Globus pallidus (tissue), 1 donor: Measurements from ENCODE around the gene PIWIL4.
"Not testable (repeated sequence)": the region's sequence is repeated elsewhere in the genome, so short reads cannot be mapped to it uniquely, and the experiment has no call there.

Source experiments
- DNase-seq: peaks from one replicate; pipeline ENCODE4 v3.0.0-alpha.2; 2015; ENCODE audit warnings: low spot score

The PIWIL4 gene

GRCh38 chr11:94638301-94638901, 71.2 kb downstream of the PIWIL4 start:
- no peak for DNase-seq

DNA sequence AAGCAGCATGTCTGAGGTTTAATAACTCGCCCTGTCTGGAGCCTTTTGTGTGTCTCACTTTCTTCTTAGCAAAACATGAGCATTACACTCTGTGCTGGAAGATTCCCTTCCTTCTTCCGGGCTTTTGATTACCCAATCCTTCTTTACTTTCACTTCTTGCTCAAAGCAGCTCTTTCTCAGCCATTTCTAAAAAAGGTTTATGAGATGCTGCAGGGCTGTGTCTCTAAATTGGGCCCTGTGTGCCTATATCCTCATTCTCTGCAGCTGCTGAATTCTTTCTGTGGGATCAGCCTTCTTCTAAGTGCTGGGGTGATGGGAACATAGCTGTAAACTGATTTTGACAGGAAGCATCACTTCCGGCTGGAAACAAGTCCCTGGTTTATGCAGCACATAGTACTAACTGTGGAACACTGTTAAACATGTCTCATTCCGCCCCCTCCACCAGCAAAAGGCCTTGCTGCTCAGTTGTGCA, 71.8 kb downstream of the PIWIL4 start:
- DNase-seq, result peak; percentile 58

DNA sequence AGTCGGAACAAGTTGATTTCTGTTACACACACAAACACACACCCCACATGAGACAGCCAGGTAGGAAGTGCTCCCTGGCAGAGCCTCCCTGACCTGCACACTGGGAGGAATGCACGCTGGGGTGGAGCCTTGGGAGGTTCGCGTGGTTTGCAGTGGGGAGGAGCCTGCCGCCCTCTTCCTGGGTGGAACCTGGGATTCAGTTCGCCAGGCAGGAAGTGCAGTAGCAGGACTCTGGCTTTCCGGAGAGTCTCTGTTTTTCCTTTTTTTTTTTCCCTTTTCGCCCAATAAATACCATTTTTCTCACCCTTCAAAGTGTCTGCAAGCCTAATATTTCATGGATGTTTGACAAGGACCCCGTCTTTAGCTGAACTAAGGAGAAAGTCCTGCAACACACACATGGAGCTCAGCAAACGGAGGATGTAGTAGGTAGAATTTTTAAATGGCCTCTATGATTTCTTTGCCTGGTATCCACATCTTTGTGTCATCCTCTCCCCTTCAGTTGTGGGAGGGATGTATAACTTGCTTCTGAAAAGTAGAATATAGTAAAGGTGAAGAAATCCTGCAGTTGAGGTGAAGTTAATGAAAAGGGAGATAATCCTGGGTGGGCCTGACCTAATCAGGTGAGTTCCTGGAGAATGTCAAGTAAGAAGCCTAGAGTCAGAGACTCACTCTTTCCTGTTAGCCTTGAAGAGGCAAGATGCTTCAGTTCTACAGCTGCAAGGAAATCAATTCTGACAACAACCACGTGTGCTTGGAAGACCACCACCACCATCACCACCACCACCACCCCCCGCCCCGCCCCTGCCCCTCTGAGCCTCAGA, 72.9 kb downstream of the PIWIL4 start:
- DNase-seq, result no peak

DNA sequence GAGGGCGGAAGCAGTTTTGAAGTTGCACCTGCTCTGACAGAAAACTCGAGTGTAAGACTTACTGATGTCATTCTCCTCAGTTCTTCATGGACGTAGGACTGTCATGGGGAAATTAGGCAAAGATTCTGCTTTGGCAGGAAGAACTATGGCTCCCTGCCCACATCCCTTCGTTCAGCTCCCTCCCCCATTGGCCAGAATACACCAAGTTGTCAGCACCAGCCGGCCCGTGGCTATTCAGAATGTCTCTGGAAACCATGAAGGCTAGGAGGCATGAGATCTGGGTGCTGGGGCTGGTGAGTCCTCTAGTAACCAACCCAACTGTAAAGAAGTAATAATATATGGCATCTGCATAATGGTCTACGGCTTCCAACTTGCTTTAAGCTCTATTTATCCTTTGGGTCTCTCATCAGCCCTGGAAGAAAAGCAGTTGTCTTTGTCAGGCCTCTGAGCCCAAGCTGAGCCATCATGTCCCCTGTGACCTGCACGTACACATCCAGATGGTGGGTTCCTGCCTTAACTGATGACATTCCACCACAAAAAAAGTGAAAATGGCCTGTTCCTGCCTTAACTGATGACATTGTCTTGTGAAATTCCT, 74.1 kb downstream of the PIWIL4 start:
- peak; percentile 21 for DNase-seq

DNA sequence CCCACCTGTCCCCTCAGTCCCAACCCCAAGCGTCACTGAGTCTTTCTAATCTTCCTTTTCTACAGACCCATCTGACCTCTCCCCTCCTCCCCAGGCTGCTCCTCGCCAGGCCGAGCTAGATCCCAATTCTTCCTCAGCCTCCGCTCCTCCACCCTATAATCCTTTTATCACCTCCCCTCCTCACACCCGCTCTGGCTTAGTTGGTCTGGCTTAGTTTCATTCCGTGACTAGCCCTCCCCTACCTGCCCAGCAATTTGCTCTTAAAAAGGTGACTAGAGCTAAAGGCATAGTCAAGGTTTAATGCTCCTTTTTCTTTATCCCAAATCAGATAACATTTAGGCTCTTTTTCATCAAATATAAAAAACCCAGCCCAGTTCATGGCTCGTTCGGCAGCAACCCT, 76.0 kb downstream of the PIWIL4 start:
- not testable (repeated sequence) for DNase-seq

DNA sequence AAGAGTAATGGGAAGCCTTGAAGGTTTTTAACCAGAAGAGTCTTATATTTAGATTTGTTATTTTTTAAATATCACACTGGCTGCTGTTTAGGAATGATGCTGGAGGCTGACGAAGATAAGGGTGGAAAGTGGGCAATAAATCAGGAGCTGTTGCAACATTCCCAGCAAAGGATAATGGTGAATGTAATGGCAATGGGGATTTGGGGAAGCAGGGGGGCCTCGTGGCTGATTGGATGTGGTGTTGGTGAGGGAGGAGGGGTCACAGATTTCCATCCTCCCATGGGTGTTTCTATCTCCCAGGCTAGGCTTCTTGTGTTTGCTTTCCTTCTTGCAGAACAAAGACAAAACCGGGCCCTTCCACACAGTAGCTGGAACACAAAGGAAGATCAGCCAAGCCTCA, 80.8 kb downstream of the PIWIL4 start:
- DNase-seq, result no peak

GRCh38 chr11:94648789-94649188, 81.6 kb downstream of the PIWIL4 start:
- no peak for DNase-seq

DNA sequence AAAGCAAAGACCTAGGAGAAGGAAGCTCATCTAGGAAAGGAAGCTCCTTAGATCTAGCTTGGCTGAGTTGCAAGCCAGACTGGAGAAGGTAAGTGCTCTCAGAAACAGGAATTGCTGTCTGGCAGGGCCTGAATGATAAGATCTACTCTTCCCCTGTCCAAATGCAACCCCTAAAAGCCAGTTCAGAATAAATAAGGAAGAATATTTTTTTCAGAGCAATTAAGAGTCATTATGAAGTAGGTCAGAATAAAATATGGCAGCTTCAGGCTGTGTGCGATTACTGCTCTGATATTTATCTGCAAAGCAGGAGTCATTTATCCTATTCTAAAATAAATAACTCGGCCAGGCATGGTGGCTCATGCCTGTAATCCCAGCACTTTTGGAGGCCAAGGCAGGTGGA, 82.1 kb downstream of the PIWIL4 start:
- DNase-seq, result no peak

DNA sequence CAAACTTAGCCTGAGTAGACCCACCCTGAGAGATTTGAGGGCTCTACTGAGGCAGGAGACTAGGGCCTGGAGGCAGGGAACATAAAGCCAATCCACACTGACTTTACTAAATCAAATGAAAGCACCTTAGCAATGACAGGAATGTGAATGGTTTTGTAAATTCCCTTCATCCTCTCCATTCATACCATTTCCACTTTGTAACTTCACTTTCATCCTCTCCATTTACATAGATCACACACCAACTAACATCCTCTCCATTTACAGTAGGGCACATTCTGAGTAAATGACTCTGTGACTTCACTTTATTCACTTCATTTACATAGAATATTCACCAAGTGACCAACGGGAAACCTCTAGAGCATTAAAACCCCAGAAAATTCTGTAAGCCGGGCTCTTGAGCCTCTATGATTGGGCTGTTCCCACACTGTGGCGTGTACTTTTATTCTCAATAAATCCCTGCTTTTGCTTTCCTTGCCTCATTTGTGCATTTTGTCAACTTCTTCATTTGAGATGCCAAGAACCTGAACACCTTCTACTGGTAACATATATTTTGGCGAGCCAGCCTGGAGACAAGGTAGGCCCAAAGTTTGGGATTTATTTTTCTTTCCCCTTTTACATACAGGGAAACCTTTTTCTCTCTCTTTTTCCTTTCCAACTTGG, 82.9 kb downstream of the PIWIL4 start:
- DNase-seq, result no peak

GRCh38 chr11:94650756-94651155, 83.6 kb downstream of the PIWIL4 start:
- DNase-seq, result peak; percentile 50

DNA sequence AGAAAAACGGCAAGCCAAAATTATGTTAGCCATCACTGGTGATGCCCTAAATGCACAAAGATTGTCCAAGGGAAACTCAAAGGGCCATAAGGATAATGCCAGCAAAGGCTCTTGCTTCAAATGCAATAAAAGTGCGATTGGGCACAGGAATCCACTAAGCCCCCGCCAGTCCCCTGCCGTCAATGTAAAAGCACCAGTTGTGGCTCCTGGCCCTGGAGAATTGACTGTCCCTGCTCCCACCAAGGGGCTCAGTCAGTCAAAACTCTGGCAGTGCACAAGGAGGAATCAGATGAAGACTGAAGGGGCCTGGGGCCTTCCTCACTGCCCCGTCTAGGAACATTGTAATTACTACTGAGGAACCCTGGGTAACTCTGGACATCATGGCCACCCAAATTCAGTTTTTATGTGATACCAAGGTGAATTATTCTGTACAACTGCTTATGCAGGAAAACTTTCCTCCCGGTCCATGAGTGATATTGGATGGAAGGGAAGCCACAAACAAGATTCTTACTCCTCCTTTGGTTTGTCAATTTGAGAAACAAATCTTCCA, 85.6 kb downstream of the PIWIL4 start:
- no peak for DNase-seq

DNA sequence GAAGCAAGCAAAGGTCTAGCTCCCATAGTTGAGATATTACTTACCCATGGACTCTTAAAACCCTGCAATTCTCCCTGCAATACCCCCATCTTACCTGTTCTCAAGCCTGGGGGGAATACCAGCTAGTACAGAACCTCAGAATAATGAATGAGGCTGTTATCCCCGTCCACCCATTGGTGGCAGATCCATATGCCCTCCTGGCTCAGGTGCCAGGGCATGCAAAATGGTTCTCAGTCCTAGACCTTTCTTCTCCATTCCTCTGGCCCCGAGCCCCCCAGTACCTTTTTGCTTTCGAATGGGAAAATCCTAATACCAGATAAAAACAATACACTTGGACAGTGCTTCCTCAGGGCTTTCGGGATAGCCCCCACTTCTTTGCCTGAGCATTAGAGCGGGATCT, 86.4 kb downstream of the PIWIL4 start:
- no peak for DNase-seq

GRCh38 chr11:94654201-94654600, 87.0 kb downstream of the PIWIL4 start:
- no peak for DNase-seq

DNA sequence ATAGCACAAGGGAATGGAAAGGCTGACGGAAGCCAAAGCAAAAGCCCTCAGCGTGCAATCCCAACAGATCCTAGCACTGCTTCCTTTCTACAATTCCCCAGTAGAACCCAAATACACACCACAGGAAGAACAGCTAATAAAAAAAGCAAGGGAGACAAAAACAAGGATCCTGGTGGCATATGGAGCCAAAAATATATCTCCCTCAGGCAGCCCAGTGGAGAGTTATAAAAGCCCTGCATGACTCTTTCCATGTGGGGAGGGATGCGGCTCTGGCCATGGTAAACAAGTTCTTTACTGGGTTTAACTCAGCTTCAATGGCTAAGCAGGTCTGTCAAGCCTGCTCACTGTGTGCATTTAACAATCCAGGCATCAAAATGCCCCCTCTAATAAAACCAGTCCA, 88.1 kb downstream of the PIWIL4 start:
- no peak for DNase-seq

GRCh38 chr11:94655956-94656355, 88.8 kb downstream of the PIWIL4 start:
- DNase-seq, result no peak

- DNase-seq, result no peak
These were observed 89.8 kb downstream of the PIWIL4 start for GRCh38 chr11:94656968-94657367.

DNA sequence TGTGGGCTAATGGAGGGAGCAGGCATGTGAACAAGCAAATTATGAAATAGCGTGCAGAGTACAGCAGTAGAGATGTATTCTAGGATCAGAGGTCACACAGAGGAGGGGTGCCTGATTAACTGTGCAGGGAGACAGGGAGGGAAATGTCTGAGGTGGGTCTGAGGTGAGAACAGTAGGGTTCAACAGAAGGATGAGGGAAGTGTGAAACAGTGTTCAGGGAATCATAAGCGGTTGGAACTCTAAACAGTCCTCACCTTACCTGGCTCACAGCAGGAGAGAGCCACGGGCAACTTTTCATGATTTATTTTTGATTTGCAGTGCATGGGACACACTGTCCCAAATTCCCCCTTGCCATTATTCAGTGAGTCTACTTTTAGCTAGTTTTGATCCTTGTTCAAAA, 90.5 kb downstream of the PIWIL4 start:
- DNase-seq, result no peak

- no peak for DNase-seq
These were observed 91.2 kb downstream of the PIWIL4 start for GRCh38 chr11:94658386-94658785.

GRCh38 chr11:94658888-94659287, 91.7 kb downstream of the PIWIL4 start:
- no peak for DNase-seq

GRCh38 chr11:94661444-94661843, 94.3 kb downstream of the PIWIL4 start:
- no peak for DNase-seq

DNA sequence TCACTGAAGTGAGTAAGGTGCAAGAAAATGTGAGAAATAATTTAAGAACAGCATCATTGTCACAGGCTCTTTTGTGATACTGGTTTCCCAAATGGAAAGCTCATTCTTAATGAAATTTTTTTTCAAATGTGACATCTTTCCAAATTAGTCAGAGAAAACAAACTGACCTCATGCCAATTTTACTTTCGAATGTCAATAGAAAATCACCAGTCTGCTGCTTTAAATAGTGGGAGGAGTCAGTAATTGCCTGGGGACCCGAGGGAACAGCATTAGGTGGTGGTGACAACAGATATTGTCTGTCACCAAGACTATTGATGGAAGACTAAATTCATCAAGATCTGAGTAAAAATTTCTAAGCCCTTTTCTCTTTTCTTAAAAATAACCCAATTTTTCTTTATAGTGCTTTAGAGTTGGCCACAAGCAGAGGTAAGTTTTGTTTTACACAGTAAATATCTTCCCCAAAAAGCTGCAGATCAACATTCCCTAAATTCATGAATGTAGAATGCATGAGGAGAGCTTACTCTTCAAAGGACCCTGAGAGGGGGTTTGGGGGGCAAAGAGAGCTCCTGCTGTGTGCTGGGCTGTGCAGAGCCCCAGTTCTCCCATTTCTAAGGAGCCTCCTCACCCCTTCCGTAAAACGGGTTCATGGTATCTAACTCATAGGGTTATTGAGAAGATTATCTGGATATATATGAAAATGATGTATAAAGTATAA, 95.1 kb downstream of the PIWIL4 start:
- DNase-seq, result no peak
